A673 (cell line): Measurements from ENCODE around the gene DAB1.

Source experiments
- EZH2 ChIP-seq: fragments of 200-600 bp; sonication (generic); IDR thresholded peaks from 2 replicates; pipeline ENCODE4 v1.6.1; 2017; ENCODE audit warnings: borderline replicate concordance, low read depth, mild to moderate bottlenecking, mixed read lengths, antibody characterized with exemption, low read length; ENCODE audit not compliant: poor library complexity, severe bottlenecking
- TF ChIP-seq, protein P1 (sequence below): fragments of 300-800, 200-600 bp; sonication (generic); conservative IDR thresholded peaks from 2 replicates; pipeline ENCODE4 v1.5.1; 2017; ENCODE audit warnings: low read depth, mild to moderate bottlenecking, antibody characterized with exemption, low read length, moderate library complexity, mixed read lengths

DNA sequence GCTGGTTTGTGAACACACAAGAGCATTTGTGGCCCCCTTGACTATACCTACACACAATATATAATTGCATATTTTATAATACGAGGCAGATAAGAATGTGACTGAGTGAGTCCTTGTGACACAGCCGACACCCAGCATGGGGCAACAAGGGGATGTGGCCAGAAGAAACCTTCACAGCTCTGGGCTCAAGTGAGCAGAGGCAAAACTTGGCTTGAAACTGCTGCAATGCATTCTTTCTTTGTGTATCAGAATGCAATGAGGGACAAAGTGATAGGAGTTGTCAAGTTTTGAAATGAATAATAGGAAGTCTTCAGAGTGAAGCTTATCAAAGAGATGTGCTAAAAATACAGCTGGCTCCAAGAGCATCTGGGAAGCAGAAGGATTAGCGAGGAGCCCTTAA lies 334.0 kb downstream of the DAB1 start:
- TF ChIP-seq EZH2, result no peak
- TF ChIP-seq, protein P1, sequence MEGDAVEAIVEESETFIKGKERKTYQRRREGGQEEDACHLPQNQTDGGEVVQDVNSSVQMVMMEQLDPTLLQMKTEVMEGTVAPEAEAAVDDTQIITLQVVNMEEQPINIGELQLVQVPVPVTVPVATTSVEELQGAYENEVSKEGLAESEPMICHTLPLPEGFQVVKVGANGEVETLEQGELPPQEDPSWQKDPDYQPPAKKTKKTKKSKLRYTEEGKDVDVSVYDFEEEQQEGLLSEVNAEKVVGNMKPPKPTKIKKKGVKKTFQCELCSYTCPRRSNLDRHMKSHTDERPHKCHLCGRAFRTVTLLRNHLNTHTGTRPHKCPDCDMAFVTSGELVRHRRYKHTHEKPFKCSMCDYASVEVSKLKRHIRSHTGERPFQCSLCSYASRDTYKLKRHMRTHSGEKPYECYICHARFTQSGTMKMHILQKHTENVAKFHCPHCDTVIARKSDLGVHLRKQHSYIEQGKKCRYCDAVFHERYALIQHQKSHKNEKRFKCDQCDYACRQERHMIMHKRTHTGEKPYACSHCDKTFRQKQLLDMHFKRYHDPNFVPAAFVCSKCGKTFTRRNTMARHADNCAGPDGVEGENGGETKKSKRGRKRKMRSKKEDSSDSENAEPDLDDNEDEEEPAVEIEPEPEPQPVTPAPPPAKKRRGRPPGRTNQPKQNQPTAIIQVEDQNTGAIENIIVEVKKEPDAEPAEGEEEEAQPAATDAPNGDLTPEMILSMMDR, result no peak
